ENCODE measurements around the gene BEST1.
A peak's percentile ranks its signal among the peaks of the same experiment; 100 is the strongest.

The BEST1 gene

GRCh38 chr11:61972672-61973475 lies 22.7 kb downstream of the BEST1 start:
- Histone ChIP-seq H3K9ac (ENCODE audit: insufficient read length) (peak overlapping the region; percentile 54), H3K27ac (peak overlapping the region; percentile 96), H3K9me3 (ENCODE audit: low read depth, low read length) (no peaks in the 10 kb centered on the region), H3K36me3 (ENCODE audit: insufficient read depth, low read length) (no peaks in the 10 kb centered on the region), H3K4me3 (peak overlapping the region; percentile 23)
- peak; percentile 78 for DNase-seq (ENCODE audit: low read depth, low spot score)
- TF ChIP-seq POLR2AphosphoS5 (IDR thresholded peaks at IDR 0.05; ENCODE audit: borderline replicate concordance, low read depth, low read length) (0 out of 2 replicates have a peak, but pooled peaks have one; percentile 30), EZH2 (IDR thresholded peaks at IDR 0.05) (no peak)

GRCh38 chr11:61973476-61974162 lies 23.5 kb downstream of the BEST1 start:
- Histone ChIP-seq H3K9me3 (ENCODE audit: low read depth, low read length) (no peaks in the 10 kb centered on the region), H3K9ac (ENCODE audit: insufficient read length) (peak overlapping the region; percentile 3), H3K27ac (peak overlapping the region; percentile 96), H3K36me3 (ENCODE audit: insufficient read depth, low read length) (no peaks in the 10 kb centered on the region), H3K4me3 (no peak overlapping the region)
- no peak for TF ChIP-seq FOXP2 (optimal IDR thresholded peaks at IDR 0.05; ENCODE audit: control extremely low read depth, extremely low read length, insufficient read depth)
- no peak for TF ChIP-seq EZH2 (IDR thresholded peaks at IDR 0.05)
- TF ChIP-seq POLR2AphosphoS5 (IDR thresholded peaks at IDR 0.05; ENCODE audit: borderline replicate concordance, low read depth, low read length) = no peak
- no peak for DNase-seq (ENCODE audit: low read depth, low spot score)

GRCh38 chr11:61974766-61975631 lies 24.8 kb downstream of the BEST1 start:
- no peaks in the 10 kb centered on the region for H3K36me3 ChIP-seq (ENCODE audit: insufficient read depth, low read length)
- H3K9me3 ChIP-seq (ENCODE audit: low read depth, low read length) = no peaks in the 10 kb centered on the region
- TF ChIP-seq EZH2 (IDR thresholded peaks at IDR 0.05) (no peak), FOXP2 (optimal IDR thresholded peaks at IDR 0.05; ENCODE audit: control extremely low read depth, extremely low read length, insufficient read depth) (no peak), POLR2AphosphoS5 (IDR thresholded peaks at IDR 0.05; ENCODE audit: borderline replicate concordance, low read depth, low read length) (no peak)
- peak overlapping the region; percentile 44; the same call in 1 of the 2 replicates for H3K27ac ChIP-seq
- no peak overlapping the region for H3K9ac ChIP-seq (ENCODE audit: insufficient read length)
- H3K4me3 ChIP-seq = no peak overlapping the region
- no peak for DNase-seq (ENCODE audit: low read depth, low spot score)

- H3K4me3 ChIP-seq = no peak overlapping the region
- H3K36me3 ChIP-seq (ENCODE audit: insufficient read depth, low read length) = no peaks in the 10 kb centered on the region
- TF ChIP-seq POLR2AphosphoS5 (IDR thresholded peaks at IDR 0.05; ENCODE audit: borderline replicate concordance, low read depth, low read length) (no peak), FOXP2 (optimal IDR thresholded peaks at IDR 0.05; ENCODE audit: control extremely low read depth, extremely low read length, insufficient read depth) (no peak), EZH2 (IDR thresholded peaks at IDR 0.05) (no peak)
- DNase-seq (ENCODE audit: low read depth, low spot score) = no peak
- no peaks in the 10 kb centered on the region for H3K9me3 ChIP-seq (ENCODE audit: low read depth, low read length)
- H3K9ac ChIP-seq (ENCODE audit: insufficient read length) = no peak overlapping the region
- H3K27ac ChIP-seq = no peak overlapping the region
These were observed 25.7 kb downstream of the BEST1 start for GRCh38 chr11:61975638-61976419.

- no peaks in the 10 kb centered on the region for H3K36me3 ChIP-seq (ENCODE audit: insufficient read depth, low read length)
- TF ChIP-seq FOXP2 (optimal IDR thresholded peaks at IDR 0.05; ENCODE audit: control extremely low read depth, extremely low read length, insufficient read depth) = no peak
- no peak for TF ChIP-seq EZH2 (IDR thresholded peaks at IDR 0.05)
- TF ChIP-seq POLR2AphosphoS5 (IDR thresholded peaks at IDR 0.05; ENCODE audit: borderline replicate concordance, low read depth, low read length) = no peak
- no peak for DNase-seq (ENCODE audit: low read depth, low spot score)
- no peak overlapping the region for H3K4me3 ChIP-seq
- H3K9ac ChIP-seq (ENCODE audit: insufficient read length) = no peak overlapping the region
- no peak overlapping the region for H3K27ac ChIP-seq
- H3K9me3 ChIP-seq (ENCODE audit: low read depth, low read length) = no peaks in the 10 kb centered on the region
These were observed 26.3 kb downstream of the BEST1 start for GRCh38 chr11:61976420-61976800.

- no peak for DNase-seq (ENCODE audit: low read depth, low spot score)
- Histone ChIP-seq H3K36me3 (ENCODE audit: insufficient read depth, low read length) (no peaks in the 10 kb centered on the region), H3K9me3 (ENCODE audit: low read depth, low read length) (no peaks in the 10 kb centered on the region), H3K9ac (ENCODE audit: insufficient read length) (no peak overlapping the region), H3K27ac (no peak overlapping the region), H3K4me3 (no peak overlapping the region)
- TF ChIP-seq EZH2 (IDR thresholded peaks at IDR 0.05) = no peak
These were observed 26.8 kb downstream of the BEST1 start for GRCh38 chr11:61976813-61977475.
